HepG2 (cell line): ENCODE measurements around the gene LMNTD1.

ENCODE experiments used
- MAZ ChIP-seq, 2 experiments: sonication (generic) in 1 of 2; formaldehyde crosslinking in 1 of 2; IDR thresholded peaks; 2 replicates each; pipeline versions ENCODE4 v1.5.0 to v1.6.1; 2012 to 2020; ENCODE audit warnings: low read depth in 2 of 2, mild to moderate bottlenecking in 2 of 2, borderline replicate concordance in 1 of 2, improper control_type of control experiment in 1 of 2, low read length in 1 of 2, missing genetic modification reagents in 1 of 2, moderate library complexity in 1 of 2
- NPAS2 ChIP-seq: sonication (generic); formaldehyde crosslinking; IDR thresholded peaks from 2 replicates; pipeline ENCODE4 v1.8.0; 2022; ENCODE audit warnings: mild to moderate bottlenecking, missing genetic modification reagents, borderline replicate concordance
- PBX3 ChIP-seq: sonication (generic); formaldehyde crosslinking; IDR thresholded peaks from 2 replicates; pipeline ENCODE4 v1.8.1; 2023; ENCODE audit warnings: missing genetic modification reagents, inconsistent platforms, borderline replicate concordance
- POLR2A ChIP-seq, 2 experiments: IDR thresholded peaks; 2 replicates each; pipeline ENCODE4 v1.6.1; 2011; ENCODE audit warnings: low read depth in 2 of 2, low read length in 2 of 2, mild to moderate bottlenecking in 1 of 2, moderate library complexity in 1 of 2; ENCODE audit not compliant: insufficient read depth in 1 of 2
- SATB2 ChIP-seq: sonication (generic); formaldehyde crosslinking; IDR thresholded peaks from 2 replicates; pipeline ENCODE4 v1.5.0; 2020; ENCODE audit warnings: missing genetic modification reagents
- TARDBP ChIP-seq: sonication (generic); formaldehyde crosslinking; IDR thresholded peaks from 2 replicates; pipeline ENCODE4 v1.8.0; 2022; ENCODE audit warnings: mild to moderate bottlenecking, missing genetic modification reagents
- YY1 ChIP-seq: IDR thresholded peaks from 2 replicates; pipeline ENCODE4 v1.6.1; 2011; ENCODE audit warnings: low read length, low read depth, moderate library complexity, mild to moderate bottlenecking; ENCODE audit not compliant: insufficient read depth, insufficient replicate concordance
- ZNF788 ChIP-seq: sonication (generic); formaldehyde crosslinking; IDR thresholded peaks from 2 replicates; pipeline ENCODE4 v1.5.0; 2020; ENCODE audit warnings: mild to moderate bottlenecking, missing genetic modification reagents, borderline replicate concordance
- ZSCAN20 ChIP-seq: sonication (generic); formaldehyde crosslinking; IDR thresholded peaks from 2 replicates; pipeline ENCODE4 v1.4.0; 2020; ENCODE audit warnings: missing genetic modification reagents, mild to moderate bottlenecking, borderline replicate concordance
- ZSCAN5A ChIP-seq: sonication (generic); formaldehyde crosslinking; IDR thresholded peaks from 2 replicates; pipeline ENCODE4 v1.8.0; 2022; ENCODE audit warnings: mild to moderate bottlenecking, missing genetic modification reagents, borderline replicate concordance
- TF ChIP-seq, protein P1 (sequence below), 2 experiments: fragments of 450-650 bp in 1 of 2; sonication (generic) in 1 of 2; formaldehyde crosslinking; IDR thresholded peaks; 2 replicates each; pipeline versions ENCODE4 v1.5.0 to v1.8.0; 2020 to 2022; ENCODE audit warnings: mild to moderate bottlenecking in 1 of 2, missing genetic modification reagents in 1 of 2

- TF ChIP-seq ZSCAN20 (CRISPR knock-in tag) (no peak), NPAS2 (no peak), POLR2A (IDR thresholded peaks at IDR 0.05; ENCODE audit: insufficient read depth in 1 of 2, low read depth in 2 of 2, low read length in 2 of 2) (no peak), SATB2 (CRISPR knock-in tag) (no peak), ZSCAN5A (no peak), TARDBP (no peak), PBX3 (CRISPR knock-in tag) (no peak), MAZ (IDR thresholded peaks at IDR 0.05; ENCODE audit: borderline replicate concordance, low read depth, low read length) (no peak), MAZ (CRISPR knock-in tag; IDR thresholded peaks at IDR 0.05; ENCODE audit: low read depth) (no peak), YY1 (no peak), ZNF788 (CRISPR knock-in tag) (no peak)
- TF ChIP-seq, protein P1, sequence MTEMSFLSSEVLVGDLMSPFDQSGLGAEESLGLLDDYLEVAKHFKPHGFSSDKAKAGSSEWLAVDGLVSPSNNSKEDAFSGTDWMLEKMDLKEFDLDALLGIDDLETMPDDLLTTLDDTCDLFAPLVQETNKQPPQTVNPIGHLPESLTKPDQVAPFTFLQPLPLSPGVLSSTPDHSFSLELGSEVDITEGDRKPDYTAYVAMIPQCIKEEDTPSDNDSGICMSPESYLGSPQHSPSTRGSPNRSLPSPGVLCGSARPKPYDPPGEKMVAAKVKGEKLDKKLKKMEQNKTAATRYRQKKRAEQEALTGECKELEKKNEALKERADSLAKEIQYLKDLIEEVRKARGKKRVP (CRISPR knock-in tag; IDR thresholded peaks at IDR 0.05), result no peak
These were observed 83.7 kb downstream of the LMNTD1 start for GRCh38 chr12:25469368-25469767.
